Femur (tissue), 1 donor: ENCODE data around the gene MSH3.

Experiments used
- DNase-seq: peaks from one replicate; pipeline ENCODE4 v3.0.0-alpha.2; 2017

Gene MSH3

DNA sequence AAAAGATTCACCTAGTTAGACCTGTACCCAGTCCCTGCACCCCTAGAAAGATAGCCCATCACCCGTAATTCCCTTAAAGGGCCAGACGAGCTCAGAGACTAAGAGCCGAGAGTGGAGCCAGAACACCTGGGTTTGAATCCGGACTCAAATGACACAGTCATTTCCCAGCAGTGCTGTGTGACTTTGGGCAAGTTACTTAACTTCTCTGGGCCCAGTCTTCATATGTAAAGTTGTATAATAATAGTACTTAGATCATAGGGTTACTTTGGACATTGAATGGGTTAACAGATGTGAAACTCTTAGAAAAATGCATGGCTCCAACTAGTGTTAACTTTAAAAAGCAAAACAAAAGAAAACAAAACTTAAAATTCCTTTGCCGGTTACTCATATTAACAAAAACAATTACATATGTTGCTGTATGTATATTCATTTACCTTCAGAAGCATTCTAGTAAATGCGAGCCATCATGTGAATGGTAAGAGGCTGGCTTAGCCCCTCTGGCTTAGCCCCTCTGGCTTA lies 265.3 kb downstream of the MSH3 start:
- DNase-seq = no peak

DNA sequence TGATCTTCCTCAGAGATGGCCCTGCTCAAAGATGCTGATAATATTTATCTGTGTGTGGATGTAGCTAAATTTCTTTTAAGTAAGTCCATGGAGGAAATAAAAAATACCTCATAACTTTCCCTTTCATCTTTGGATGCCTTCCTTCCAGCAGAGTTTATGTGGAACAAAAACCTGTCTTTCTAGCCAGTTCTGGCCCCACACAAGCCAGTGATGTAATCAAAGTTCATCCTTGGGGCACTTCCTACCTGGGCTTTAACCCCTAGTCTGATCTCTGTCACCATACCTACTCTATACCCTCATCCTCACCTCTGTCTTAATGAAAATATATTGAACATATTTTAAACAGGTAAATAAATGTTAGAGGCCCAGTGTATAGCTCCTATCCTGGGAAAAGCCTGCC lies 265.9 kb downstream of the MSH3 start:
- no peak for DNase-seq

DNA sequence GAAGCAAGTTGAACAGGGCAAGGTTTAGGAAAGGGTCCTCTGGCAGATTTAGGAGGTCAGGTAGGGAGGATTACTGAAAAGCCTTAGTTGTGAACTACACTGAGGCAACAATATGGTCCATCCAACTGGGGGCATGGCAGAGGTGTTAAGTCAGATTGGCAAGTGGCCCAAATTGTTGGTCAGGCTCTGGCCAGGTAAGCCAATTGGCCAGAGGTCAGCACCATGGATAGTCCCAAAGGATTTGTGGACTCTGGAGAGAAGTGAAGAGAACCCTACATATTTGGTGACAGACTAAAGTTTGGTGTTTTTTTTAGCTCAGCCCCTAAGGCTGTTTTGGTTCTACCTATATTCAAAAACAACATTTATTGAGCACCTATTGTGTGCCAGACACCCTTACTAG lies 266.6 kb downstream of the MSH3 start:
- DNase-seq = no peak

DNA sequence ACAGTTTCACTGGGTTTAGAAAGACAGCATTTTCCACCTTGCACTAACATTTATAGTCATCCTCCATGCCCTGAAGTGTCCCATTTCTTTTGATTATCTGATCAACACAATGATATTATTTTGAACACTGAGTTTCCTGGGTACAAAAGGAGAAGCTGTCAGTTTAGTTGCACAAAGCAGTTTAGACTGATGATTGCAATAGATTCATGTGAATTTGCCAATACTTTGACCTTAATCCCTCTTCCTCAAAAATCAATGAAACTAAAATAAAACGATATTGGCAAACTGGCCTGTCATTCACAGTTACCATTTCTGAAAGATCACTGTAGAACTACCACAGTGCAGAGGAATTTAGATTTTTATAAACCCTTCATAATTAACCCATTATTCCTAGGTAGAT lies 271.5 kb downstream of the MSH3 start:
- no peak for DNase-seq
